Endometrial microvascular endothelial cells (primary cell): ENCODE results near the gene ZNF467. TPM values are rescaled to one million over a fixed set of nuclear protein-coding genes. Genes with fewer than 3 reads are reported as not detected.

Experiments
- in situ Hi-C: cut with HindIII; loops from 2 replicates; pipeline ENCODE4 v1.10.0; 2017; ENCODE audit warnings: low sequenced_read_pairs, low pct_unique_long_range_greater_than_20kb; ENCODE audit errors: inconsistent ontology term
- total RNA-seq: library from RNA; depleted of rRNA; stranded (reverse); fragments of >200 nt; gene quantifications from one replicate; pipeline ENCODE4 v1.2.3, GENCODE V29; 2015; ENCODE audit errors: inconsistent ontology term

ZNF467 gene
- total RNA-seq, 1 donor from 2014 or later: 0.09 TPM

DNA sequence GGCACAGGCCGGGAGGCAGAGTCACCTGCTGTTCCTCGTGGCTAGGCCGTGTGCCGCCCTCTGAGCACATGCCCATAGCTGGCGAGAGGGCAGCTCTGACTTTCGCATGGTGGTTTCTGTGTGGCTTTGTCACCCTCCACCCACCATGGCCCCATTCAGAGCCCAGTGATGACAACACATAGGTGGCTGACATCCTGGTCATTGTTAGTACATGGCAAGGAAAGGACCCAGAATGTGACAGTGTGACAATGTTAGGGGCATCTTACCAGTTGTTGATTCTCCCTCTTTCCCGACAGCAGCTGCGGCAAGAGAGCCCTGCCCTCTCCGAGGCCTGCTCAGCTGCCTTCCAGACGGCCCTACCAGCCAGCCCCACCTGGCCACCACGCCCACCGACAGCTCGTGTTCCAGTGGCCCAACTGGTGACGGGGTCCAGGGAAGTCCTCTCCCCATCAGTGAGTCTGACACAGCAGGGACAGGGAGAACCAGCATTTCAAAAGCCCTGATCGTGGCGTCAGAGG lies 52.2 kb downstream of the ZNF467 start:
- in situ Hi-C loops: no loop called here

DNA sequence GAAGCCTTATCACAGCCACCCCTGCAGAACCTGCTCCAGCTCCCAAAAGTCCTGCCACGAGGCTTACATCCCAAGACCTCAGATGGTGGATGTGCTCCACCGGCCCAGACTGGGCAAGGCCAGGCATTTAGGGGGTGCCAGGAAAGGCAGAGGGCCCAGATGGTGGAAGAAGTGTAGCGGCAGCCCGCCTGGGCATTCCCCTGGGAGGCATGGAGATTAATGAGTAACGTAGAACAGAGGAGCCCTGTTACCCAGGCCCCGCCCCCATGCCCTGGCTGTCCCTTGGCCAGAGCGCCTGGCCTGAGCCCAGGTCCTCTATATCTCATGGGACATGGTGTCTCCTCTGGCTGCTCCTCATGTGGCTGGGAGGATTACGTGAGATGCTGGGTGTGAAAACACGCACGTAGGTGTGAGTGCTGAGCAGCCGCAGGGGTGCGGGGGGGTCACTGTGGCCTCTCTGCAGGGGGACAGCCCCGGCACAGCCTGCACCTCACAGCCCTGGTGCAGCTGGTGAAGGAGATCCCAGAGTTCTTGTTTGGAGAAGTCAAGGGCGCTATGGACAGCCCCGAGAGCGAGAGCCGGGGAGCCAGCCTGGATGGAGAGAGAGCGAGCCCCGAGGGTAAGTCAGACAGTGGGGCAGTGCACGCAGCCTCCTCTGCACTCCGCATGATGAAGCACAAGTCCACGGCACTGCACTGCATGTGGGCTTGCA lies 52.9 kb downstream of the ZNF467 start:
- in situ Hi-C loops: no loop called here

DNA sequence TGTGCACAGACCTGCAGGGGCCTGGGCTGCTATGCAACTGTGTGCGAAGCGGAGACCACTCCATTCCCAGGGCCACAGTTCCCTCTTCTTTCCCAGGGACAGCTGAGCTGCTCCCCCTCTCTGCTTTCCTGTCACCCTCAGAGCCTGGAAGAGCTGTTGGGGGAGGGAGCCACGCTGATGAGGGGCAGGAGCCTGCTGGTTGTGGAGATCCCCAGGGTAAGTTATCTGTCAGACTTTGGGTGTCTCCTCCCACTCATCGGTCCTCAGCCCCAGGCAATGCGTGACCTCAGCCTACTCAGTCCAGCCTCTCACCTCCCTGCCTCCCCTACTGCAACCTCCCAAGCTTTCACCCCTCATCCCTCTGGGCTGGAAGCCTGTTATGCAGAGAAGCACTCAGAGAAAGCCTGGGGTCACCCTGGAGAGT lies 53.5 kb downstream of the ZNF467 start:
- in situ Hi-C loops: no loop called here

DNA sequence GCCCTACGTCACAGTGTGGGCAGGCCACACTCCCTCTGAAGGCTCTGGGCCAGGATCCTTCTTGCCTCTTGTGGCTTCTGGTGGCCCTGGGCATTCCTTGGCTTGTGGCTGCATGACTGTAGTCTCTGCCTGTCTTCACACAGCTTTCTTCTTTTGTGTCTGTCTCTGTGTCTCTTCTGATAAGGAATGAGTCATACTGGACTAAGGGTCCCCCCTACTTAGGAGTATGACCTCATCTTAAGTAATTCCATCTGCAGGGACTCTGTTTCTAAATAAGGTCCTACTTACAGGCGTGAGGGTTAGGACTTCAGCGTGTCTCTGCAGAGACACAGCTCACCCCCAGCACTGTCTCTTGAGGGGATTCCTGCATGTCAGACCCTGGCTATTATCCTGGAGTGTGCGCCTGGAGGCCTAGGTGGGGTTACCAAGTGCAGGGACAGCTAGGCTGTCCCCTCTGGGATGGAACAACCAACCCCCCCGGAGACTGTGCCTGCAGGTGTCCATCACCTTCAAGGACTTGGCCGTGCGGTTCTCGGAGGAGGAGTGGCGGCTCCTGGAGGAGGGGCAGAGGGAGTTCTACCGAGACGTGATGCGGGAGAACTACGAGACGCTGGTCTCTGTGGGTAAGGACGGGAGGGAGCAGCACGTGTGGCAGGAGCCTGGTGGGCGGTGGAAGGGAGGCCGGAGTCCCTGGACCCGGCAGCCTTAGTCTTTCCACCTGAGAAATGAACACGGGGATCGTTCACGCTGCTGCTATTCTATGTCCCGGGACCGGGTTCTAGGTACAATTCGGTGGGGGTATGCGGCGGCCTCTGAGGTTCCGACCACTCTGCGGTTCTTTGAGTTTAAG lies 54.1 kb downstream of the ZNF467 start:
- in situ Hi-C loops: no loop called here

DNA sequence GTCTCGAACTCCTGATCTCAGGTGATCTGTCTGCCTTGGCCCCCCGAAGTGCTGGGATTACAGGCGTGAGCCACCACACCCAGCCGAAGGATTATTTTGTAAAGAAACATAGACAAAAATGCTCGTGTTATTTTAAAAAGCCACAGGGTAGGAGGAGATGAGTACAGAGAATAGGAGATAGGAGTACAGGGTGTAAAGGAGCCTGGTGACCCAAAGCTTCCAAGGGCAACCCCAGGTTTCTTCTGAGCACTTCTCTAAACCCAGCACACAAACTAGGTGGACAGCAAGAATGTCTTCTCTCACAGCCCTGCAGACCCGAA lies 54.7 kb downstream of the ZNF467 start:
- in situ Hi-C loops: no loop called here

DNA sequence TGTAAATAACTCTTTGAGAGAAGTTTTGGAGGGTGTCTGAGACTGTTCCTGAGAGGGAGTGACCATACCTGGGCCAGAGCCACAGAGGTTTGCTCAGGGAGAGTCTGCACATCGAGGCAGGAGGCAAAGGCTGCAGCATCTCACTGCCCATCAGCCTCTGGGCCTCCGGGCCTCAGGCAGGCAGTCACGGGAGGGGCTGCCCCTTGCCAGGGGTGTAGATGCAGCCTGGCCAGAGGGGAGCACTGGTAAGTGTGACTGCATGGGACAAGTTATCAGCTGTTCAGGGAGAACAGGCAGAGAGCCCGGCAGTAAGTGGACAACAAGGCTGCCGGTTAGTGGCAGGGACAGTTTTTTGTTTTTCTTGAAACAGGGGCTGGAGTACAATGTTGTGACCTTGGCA lies 55.9 kb downstream of the ZNF467 start:
- in situ Hi-C loops: no loop called here

DNA sequence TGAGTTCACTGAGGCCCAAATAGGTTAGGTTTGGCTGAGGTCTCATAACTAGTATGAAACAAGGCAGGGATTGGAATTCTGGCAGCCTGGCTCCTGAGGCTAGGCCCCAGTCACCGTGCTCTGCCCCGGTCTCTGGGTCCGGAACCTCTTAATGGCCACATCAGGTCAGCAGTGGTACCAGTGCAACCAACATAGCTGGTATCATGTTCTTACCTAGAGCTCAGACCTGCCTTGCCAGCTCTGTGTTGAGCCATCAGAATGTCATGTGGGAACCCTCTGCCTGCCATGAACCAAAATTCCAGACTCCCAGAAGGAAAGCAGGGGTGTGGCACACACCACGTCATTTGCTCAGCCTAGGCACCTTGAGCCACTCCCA lies 56.5 kb downstream of the ZNF467 start:
- in situ Hi-C loops: no loop called here

DNA sequence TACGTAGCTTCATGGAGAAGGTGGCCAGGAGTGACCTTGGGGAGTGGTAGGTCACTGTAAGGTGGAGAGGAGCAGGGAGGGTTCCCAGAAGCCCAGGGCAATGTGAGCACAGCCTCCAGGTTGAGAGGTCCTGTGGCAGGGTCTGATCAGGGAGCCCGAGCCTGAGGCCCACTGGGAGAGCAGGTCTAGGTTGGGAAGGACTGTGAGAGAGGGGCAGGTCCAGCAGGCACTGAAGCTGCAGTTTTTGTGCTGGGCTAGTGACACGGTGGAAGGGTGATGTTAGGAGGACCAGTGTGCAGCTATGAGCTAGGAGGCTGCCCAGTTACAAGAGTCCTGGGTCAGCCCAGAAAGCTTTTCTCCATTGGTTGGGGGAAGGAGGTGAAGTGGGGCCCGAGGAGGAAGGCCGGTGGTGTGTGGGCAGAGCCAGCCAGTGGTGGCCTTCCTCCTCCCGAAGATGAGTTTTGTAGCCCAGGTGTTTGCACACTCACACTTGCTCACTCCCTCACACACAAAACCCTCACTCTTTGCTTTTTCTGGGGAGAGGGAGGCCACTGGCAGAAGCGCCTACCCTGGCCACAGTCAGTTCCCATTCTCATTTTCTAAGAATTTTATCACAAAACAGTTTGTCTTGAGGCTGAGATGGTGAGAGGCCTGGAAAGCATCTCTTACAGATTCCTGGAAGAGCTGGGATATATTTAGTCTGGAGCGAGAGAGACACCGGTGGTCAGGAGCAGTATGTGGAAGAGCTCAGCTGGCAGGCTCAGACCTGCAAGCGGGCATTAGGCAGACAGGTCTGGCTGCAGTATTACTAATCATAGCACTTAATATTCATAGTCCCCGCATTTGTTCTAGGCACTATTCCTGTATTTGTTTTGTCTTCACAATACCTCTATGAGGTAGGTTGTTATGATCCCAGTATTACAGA lies 57.1 kb downstream of the ZNF467 start:
- in situ Hi-C loops: no loop called here

DNA sequence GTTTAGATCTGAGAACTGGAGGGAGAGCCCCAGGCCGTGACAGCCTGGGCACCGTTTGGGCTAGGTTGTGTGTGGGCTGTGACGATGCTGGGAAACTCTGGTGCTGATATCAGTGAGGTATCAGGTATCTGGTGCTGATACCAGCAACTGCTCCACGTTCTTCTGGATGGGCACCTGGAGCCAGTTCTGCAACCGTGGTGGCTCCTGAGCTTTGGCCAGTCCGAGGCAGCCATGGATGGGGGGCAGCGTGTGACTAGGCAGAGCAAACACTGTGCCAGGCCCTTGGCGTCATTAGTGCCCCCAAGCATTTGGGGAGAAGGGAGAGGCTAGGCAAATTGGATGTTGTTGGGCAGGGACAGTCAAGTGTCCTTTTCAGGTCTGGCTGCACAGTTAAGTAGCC lies 57.9 kb downstream of the ZNF467 start:
- in situ Hi-C loops: no loop called here

DNA sequence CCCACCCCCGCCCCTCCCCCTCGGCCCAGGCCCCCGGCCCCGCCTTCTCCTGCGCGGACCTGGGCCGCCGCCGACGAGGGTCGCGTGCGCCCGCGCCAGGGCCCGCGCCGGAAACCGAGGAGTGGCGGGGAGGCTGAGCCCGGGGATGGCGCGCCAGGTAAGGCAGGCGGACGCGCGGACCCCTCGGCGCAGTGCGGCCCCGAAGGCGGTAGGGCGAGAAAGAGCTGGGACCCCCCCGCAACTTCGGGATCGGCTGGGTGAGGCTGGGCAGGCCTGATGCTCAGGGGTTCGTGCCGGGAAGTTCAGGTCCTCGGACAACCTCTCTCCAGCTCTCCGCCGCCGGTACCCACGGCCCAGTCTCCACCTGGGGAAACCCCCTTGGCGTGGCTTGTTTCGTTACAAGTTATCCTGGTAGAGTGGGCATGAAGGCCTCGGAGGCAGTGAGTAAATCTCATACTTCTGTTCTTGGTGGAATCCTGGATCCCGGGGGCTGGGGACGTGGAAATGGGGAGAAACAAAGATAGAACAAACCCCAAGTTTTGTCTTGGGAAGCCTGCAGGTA lies 58.4 kb downstream of the ZNF467 start:
- in situ Hi-C loops: no loop called here

Other genes starting within 250 kb of the ZNF467 start
- 11.1 TPM for gene ZNF862, start 64.8 kb upstream of the ZNF467 start, total RNA-seq
- 64.8 TPM for gene ATP6V0E2, start 100.4 kb upstream of the ZNF467 start, total RNA-seq